K562 (cell line): ENCODE data around the gene UNC119B. TPM values are rescaled to one million over a fixed set of nuclear protein-coding genes. Genes with fewer than 3 reads are reported as not detected.

Source experiments
- ATAC-seq: fragments of 200-7000 bp; cut with Tn5 transposase; 3 replicates; pipeline ENCODE4 v1.9.1; 2020; ENCODE audit warnings: moderate library complexity
- BruUV-seq: library from RNA; stranded (reverse); fragments of 400-500 nt; replicated peaks from 2 replicates; lab custom pipeline; 2021; lab: Mats Ljungman, UMichigan
- CTCF ChIA-PET: fragments of 300-600 bp; formaldehyde crosslinking; extraction: SDS; loops from one replicate; lab custom pipeline; 2021; ENCODE audit warnings: low intra/inter-chr PET ratio; lab: Yijun Ruan, JAX
- POLR2A ChIA-PET: fragments of 300-600, 350-650 bp; sonication (Branson Sonifier 250); formaldehyde crosslinking; extraction: SDS; loops from one replicate; lab custom pipeline; 2021; ENCODE audit warnings: antibody characterized with exemption, inconsistent platforms; lab: Yijun Ruan, JAX
- DNase-seq, 4 experiments: peaks; one replicate each; pipeline versions ENCODE4 v3.0.0 to v3.0.0-alpha.2; 2011 to 2018; ENCODE audit warnings: low spot score in 3 of 4, mixed read lengths in 3 of 4; ENCODE audit errors: extremely low read depth in 1 of 4
- FAIRE-seq: peaks from 2 replicates; lab custom pipeline; 2011; peaks lifted over from hg19 to GRCh38; lab: Jason Lieb, UNC
- H2AFZ ChIP-seq: 2 replicates; pipeline ENCODE4 v1.6.0; 2011; ENCODE audit warnings: low read depth, low read length, control low read depth, inconsistent platforms
- H3K27ac ChIP-seq: fragments of 200-600 bp; 3 replicates; pipeline ENCODE4 v1.8.0; 2011; ENCODE audit warnings: low read depth, mild to moderate bottlenecking, control low read depth, inconsistent platforms, low read length, moderate library complexity, mixed read lengths; ENCODE audit errors: extremely low read depth
- H3K27me3 ChIP-seq, 2 experiments: fragments of 300-600 bp in 1 of 2; 2 replicates in 1 of 2; 3 replicates in 1 of 2; pipeline versions ENCODE4 v1.6.0 to v1.8.0; 2011; ENCODE audit warnings: inconsistent platforms in 2 of 2, low read length in 2 of 2, mild to moderate bottlenecking in 1 of 2, mixed read lengths in 1 of 2, moderate library complexity in 1 of 2; ENCODE audit not compliant: control insufficient read depth in 2 of 2, insufficient read depth in 2 of 2
- H3K36me3 ChIP-seq: fragments of 300-600 bp; 3 replicates; pipeline ENCODE4 v1.8.0; 2011; ENCODE audit warnings: mild to moderate bottlenecking, low read length, inconsistent platforms; ENCODE audit not compliant: control insufficient read depth, insufficient read depth
- H3K4me1 ChIP-seq, 2 experiments: fragments of 200-600 bp in 1 of 2; replicated peaks in 1 of 2; 2 replicates in 1 of 2; 3 replicates in 1 of 2; pipeline versions ENCODE4 v1.5.1 to v1.8.0; 2011; ENCODE audit warnings: inconsistent platforms in 2 of 2, low read length in 2 of 2, mild to moderate bottlenecking in 1 of 2, mixed read lengths in 1 of 2, moderate library complexity in 1 of 2; ENCODE audit not compliant: control insufficient read depth in 2 of 2, insufficient read depth in 2 of 2
- H3K4me2 ChIP-seq: 2 replicates; pipeline ENCODE4 v1.6.1; 2011; ENCODE audit warnings: low read length, control low read depth, inconsistent platforms, mixed read lengths; ENCODE audit not compliant: insufficient read depth
- H3K4me3 ChIP-seq: fragments of 200-600 bp; sonication (generic), shearing (Covaris generic); 2 replicates; pipeline ENCODE4 v1.5.1; 2016; ENCODE audit warnings: control low read depth, inconsistent platforms
- H3K79me2 ChIP-seq: fragments of 200-600 bp; 3 replicates; pipeline ENCODE4 v1.8.0; 2011; ENCODE audit warnings: low read length, inconsistent platforms; ENCODE audit not compliant: control insufficient read depth, insufficient read depth
- H3K9ac ChIP-seq, 2 experiments: 2 replicates each; pipeline versions ENCODE4 v1.6.0 to v1.6.1; 2011; ENCODE audit warnings: low read depth in 2 of 2, low read length in 2 of 2, control low read depth in 1 of 2, inconsistent platforms in 1 of 2, mild to moderate bottlenecking in 1 of 2, mixed read lengths in 1 of 2; ENCODE audit not compliant: insufficient read depth in 1 of 2
- H3K9me1 ChIP-seq: one replicate; pipeline ENCODE4 v1.6.0; 2011; ENCODE audit warnings: inconsistent platforms, mild to moderate bottlenecking, low read length, moderate library complexity; ENCODE audit not compliant: control insufficient read depth, insufficient read depth
- H3K9me3 ChIP-seq: replicated peaks from 2 replicates; pipeline ENCODE4 v1.5.1; 2011; ENCODE audit warnings: low read depth, low read length, inconsistent platforms; ENCODE audit not compliant: control insufficient read depth, insufficient read depth
- H4K20me1 ChIP-seq: replicated peaks from 2 replicates; pipeline ENCODE4 v1.6.1; 2011; ENCODE audit warnings: low read length, inconsistent platforms, mixed read lengths; ENCODE audit not compliant: control insufficient read depth, insufficient read depth
- BACH1 ChIP-seq: fragments of 200-800 bp; sonication (Bioruptor generic); IDR thresholded peaks from 2 replicates; pipeline ENCODE4 v1.6.1; 2016; ENCODE audit warnings: missing genetic modification characterization, missing compliant biosample characterization
- BHLHE40 ChIP-seq: IDR thresholded peaks from 2 replicates; pipeline ENCODE4 v1.6.1; 2011; ENCODE audit warnings: low read length, improper control_type of control experiment
- C11orf30 ChIP-seq: fragments of 450-650 bp; IDR thresholded peaks from 2 replicates; pipeline ENCODE4 v1.6.1; 2016; ENCODE audit warnings: low read depth, mild to moderate bottlenecking
- CAMTA2 ChIP-seq: fragments of 250-450 bp; sonication (Bioruptor Pico); conservative IDR thresholded peaks from 2 replicates; pipeline ENCODE4 v1.5.1; 2022
- CBFA2T3 ChIP-seq: fragments of 450-650 bp; IDR thresholded peaks from 2 replicates; pipeline ENCODE4 v1.6.1; 2017
- ELF4 ChIP-seq: fragments of 450-650 bp; formaldehyde crosslinking; IDR thresholded peaks from 2 replicates; pipeline ENCODE4 v1.4.0; 2022; ENCODE audit warnings: missing genetic modification characterization
- FOSL1 ChIP-seq: fragments of 200-800 bp; sonication (Bioruptor generic); conservative IDR thresholded peaks from 2 replicates; pipeline ENCODE4 v1.6.1; 2016; ENCODE audit warnings: missing genetic modification characterization, missing compliant biosample characterization
- GATA2 ChIP-seq: sonication (generic); formaldehyde crosslinking; IDR thresholded peaks from 2 replicates; pipeline ENCODE4 v1.4.0; 2020; ENCODE audit warnings: mild to moderate bottlenecking, missing genetic modification reagents
- NRF1 ChIP-seq, 2 experiments: fragments of 450-650 bp; IDR thresholded peaks in 1 of 2; conservative IDR thresholded peaks in 1 of 2; 2 replicates each; pipeline ENCODE4 v1.6.1; 2014; ENCODE audit warnings: mild to moderate bottlenecking in 2 of 2
- RBBP5 ChIP-seq: fragments of 200-600 bp; sonication (generic); IDR thresholded peaks from 2 replicates; pipeline ENCODE4 v1.6.1; 2012; ENCODE audit warnings: borderline replicate concordance, mild to moderate bottlenecking, low read length, control low read depth, inconsistent platforms; ENCODE audit not compliant: insufficient read depth, poor library complexity, severe bottlenecking
- RCOR1 ChIP-seq, 2 experiments: IDR thresholded peaks; 2 replicates each; pipeline ENCODE4 v1.6.1; 2012; ENCODE audit warnings: low read depth in 2 of 2, low read length in 2 of 2, borderline replicate concordance in 1 of 2, improper control_type of control experiment in 1 of 2
- SMARCA4 ChIP-seq: fragments of 450-650 bp; IDR thresholded peaks from 2 replicates; pipeline ENCODE4 v1.6.1; 2016
- TAL1 ChIP-seq: fragments of 450-650 bp; IDR thresholded peaks from 2 replicates; pipeline ENCODE4 v1.6.1; 2016; ENCODE audit warnings: mild to moderate bottlenecking
- TEAD4 ChIP-seq, 2 experiments: sonication (generic) in 1 of 2; formaldehyde crosslinking in 1 of 2; IDR thresholded peaks; 2 replicates each; pipeline versions ENCODE4 v1.6.1 to v1.8.0; 2012 to 2022; ENCODE audit warnings: borderline replicate concordance in 1 of 2, inconsistent platforms in 1 of 2, low read length in 1 of 2, mild to moderate bottlenecking in 1 of 2, missing genetic modification reagents in 1 of 2
- TSHZ1 ChIP-seq: fragments of 250-450 bp; sonication (Bioruptor Pico); IDR thresholded peaks from 2 replicates; pipeline ENCODE4 v1.4.0; 2020; ENCODE audit warnings: mild to moderate bottlenecking, moderate library complexity
- ZFX ChIP-seq: sonication (generic); formaldehyde crosslinking; IDR thresholded peaks from 2 replicates; pipeline ENCODE4 v1.8.0; 2022; ENCODE audit warnings: mild to moderate bottlenecking, missing genetic modification reagents, moderate library complexity
- WGBS: fragments of 100-300 bp; shearing (Covaris generic); methylation state at CpG from one replicate; pipeline ENCODE4 v1.1.6; 2016; ENCODE audit warnings: low coverage, mixed read lengths; ENCODE audit not compliant: insufficient coverage; ENCODE audit errors: missing lambda C conversion rate; 5-methylcytosine and 5-hydroxymethylcytosine counted together
- in situ Hi-C: fragments of 300-500 bp; cut with MboI; formaldehyde crosslinking; loops from 4 replicates; pipeline ENCODE4 v1.15.0; 2018; ENCODE audit warnings: inconsistent platforms, mixed read lengths
- intact Hi-C: fragments of 100-400 bp; cut with micrococcal nuclease; formaldehyde crosslinking; loops from 2 replicates; pipeline ENCODE4 v1.14.2; 2022
- polyA plus RNA-seq, 8 experiments: library from polyadenylated mRNA; depleted of rRNA in 4 of 8; stranded (reverse) in 5 of 8; unstranded in 3 of 8; fragments of >200 nt; fragmentation: Nextera tagmentation in 2 of 8; fragmentation: Illumina TruSeq in 1 of 8; extraction: Ambion mirVana in 2 of 8; extraction: Trizol in 1 of 8; gene quantifications; 2 replicates each; pipeline versions ENCODE4 v1.2.1 to v1.2.3, GENCODE V29; 2011 to 2014; ENCODE audit warnings: inconsistent platforms in 1 of 8, missing spikeins in 1 of 8
- total RNA-seq, 7 experiments: library from RNA; depleted of rRNA in 6 of 7; stranded (reverse); fragments of >200 nt in 6 of 7; fragmentation: Illumina TruSeq in 2 of 7; extraction: Trizol in 2 of 7; gene quantifications; 2 replicates each; pipeline versions ENCODE4 v1.2.1 to v1.2.3, GENCODE V29; 2011 to 2021; ENCODE audit warnings: low replicate concordance in 1 of 7
- TF ChIP-seq, protein P1 (sequence below): sonication (generic); formaldehyde crosslinking; IDR thresholded peaks from 2 replicates; pipeline ENCODE4 v1.8.1; 2023; ENCODE audit warnings: mild to moderate bottlenecking, missing genetic modification reagents

Gene UNC119B
- total and polyA plus RNA-seq, 9 of the 15 experiments (the other 6 are each of a cell fraction or from before 2014, with no cell fraction given): 4.0 to 34.5 (median 15.1) TPM

- CTCF ChIA-PET: no interaction called here
- peak; percentile 81 for ATAC-seq
- no TSS peak for BruUV-seq
- TF ChIP-seq RCOR1 (IDR thresholded peaks at IDR 0.05; ENCODE audit: borderline replicate concordance in 1 of 2, low read depth in 2 of 2, low read length in 2 of 2) (0 out of 4 replicates have a peak, but pooled peaks of 1 of the 2 experiments have one; percentile 36), SMARCA4 (peak; percentile 64), CBFA2T3 (peak; percentile 63), RBBP5 (peak; percentile 51), TSHZ1 (CRISPR knock-in tag) (no peak), CAMTA2 (CRISPR knock-in tag) (no peak), BHLHE40 (0 out of 2 replicates have a peak, but pooled peaks have one; percentile 10), FOSL1 (peak; percentile 84), TAL1 (peak; percentile 32; the same call in 1 of the 2 replicates), GATA2 (CRISPR knock-in tag) (0 out of 2 replicates have a peak, but pooled peaks have one; percentile 19), C11orf30 (peak; percentile 86), ELF4 (CRISPR knock-in tag) (0 out of 2 replicates have a peak, but pooled peaks have one; percentile 21), NRF1 (conservative IDR thresholded peaks at IDR 0.05 in 1 of 2, IDR thresholded peaks at IDR 0.05 in 1 of 2) (peak; percentile 27 to 33; a peak in 2 of 4 replicates), ZFX (CRISPR knock-in tag) (peak; percentile 47), TEAD4 (IDR thresholded peaks at IDR 0.05; ENCODE audit: low read length) (peak; percentile 18; the same call in 1 of the 2 replicates), TEAD4 (CRISPR knock-in tag; IDR thresholded peaks at IDR 0.05; ENCODE audit: borderline replicate concordance) (no peak), BACH1 (tag) (peak; percentile 31; the same call in 1 of the 2 replicates)
- TF ChIP-seq, protein P1, sequence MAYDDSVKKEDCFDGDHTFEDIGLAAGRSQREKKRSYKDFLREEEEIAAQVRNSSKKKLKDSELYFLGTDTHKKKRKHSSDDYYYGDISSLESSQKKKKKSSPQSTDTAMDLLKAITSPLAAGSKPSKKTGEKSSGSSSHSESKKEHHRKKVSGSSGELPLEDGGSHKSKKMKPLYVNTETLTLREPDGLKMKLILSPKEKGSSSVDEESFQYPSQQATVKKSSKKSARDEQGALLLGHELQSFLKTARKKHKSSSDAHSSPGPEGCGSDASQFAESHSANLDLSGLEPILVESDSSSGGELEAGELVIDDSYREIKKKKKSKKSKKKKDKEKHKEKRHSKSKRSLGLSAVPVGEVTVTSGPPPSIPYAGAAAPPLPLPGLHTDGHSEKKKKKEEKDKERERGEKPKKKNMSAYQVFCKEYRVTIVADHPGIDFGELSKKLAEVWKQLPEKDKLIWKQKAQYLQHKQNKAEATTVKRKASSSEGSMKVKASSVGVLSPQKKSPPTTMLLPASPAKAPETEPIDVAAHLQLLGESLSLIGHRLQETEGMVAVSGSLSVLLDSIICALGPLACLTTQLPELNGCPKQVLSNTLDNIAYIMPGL (CRISPR knock-in tag): no peak
Observed at GRCh38 chr12:120720234-120720986, 10.2 kb downstream of the UNC119B start.

More at GRCh38 chr12:120720234-120720986, 10.2 kb downstream of the UNC119B start:
- DNase-seq: peak in 3 of 4 experiments; percentile 38 to 75 (median 51)
- peak; percentile 48 for FAIRE-seq
- POLR2A ChIA-PET: interaction anchor here (0.5 to 2.4 kb wide), 14 partner anchors 9 to 519 kb away, joined by 3 to 22 read pairs (median 3); partner anchors contain the start of genes RNU4-1, RNU4-2, RPLP0 and UNC119B
- H3K36me3 ChIP-seq: peaks cover 75% of the 10 kb centered on the region
- no peaks in the 10 kb centered on the region for H3K27me3 ChIP-seq
- peaks cover 29 to 37% of the 10 kb centered on the region in 2 experiments; a peak in 4 of 5 replicates for H3K4me1 ChIP-seq
- no peaks in the 10 kb centered on the region for H3K9me1 ChIP-seq
- H3K9me3 ChIP-seq: no peaks in the 10 kb centered on the region
- in situ Hi-C loops (no loop called here), intact Hi-C loops (no loop called here)
- H2AFZ ChIP-seq: no peak overlapping the region
- H4K20me1 ChIP-seq: peaks cover 8% of the 10 kb centered on the region; the same call in 1 of the 2 replicates
- WGBS: 38% methylated on average over 7 of the region's 7 CpGs
- no peaks in the 10 kb centered on the region for H3K79me2 ChIP-seq
- no peak overlapping the region for H3K4me3 ChIP-seq
- H3K9ac ChIP-seq: peak overlapping the region; percentile 36 to 83; a peak in 2 of 4 replicates
- peak overlapping the region; percentile 47 for H3K4me2 ChIP-seq
- peak overlapping the region; percentile 58 for H3K27ac ChIP-seq
